ENCODE data around the gene TULP4.
"Not testable (repeated sequence)": the region's sequence is repeated elsewhere in the genome, so short reads cannot be mapped to it uniquely, and the experiment has no call there.

GRCh38 chr6:158296854-158297324 lies 15.4 kb upstream of the TULP4 start:
- not testable (repeated sequence) for TF ChIP-seq CTCF (conservative IDR thresholded peaks at IDR 0.05; ENCODE audit: low read length); EZH2phosphoT487 (IDR thresholded peaks at IDR 0.05; ENCODE audit: borderline replicate concordance)

Data from Loucy (cell line).